Suprapubic skin (tissue), 4 donors: ENCODE measurements around the gene COLGALT1. TPM values are rescaled to one million over a fixed set of nuclear protein-coding genes. Genes with fewer than 3 reads are reported as not detected.
A peak's percentile ranks its signal among the peaks of the same experiment; 100 is the strongest.

Experiments
- DNase-seq, 2 donors: peaks; one replicate each; pipeline ENCODE4 v3.0.0-alpha.2; 2019; ENCODE audit warnings: low spot score in 2 of 2
- H3K27ac ChIP-seq: fragments of 200-600 bp; sonication (generic); one replicate; pipeline ENCODE4 v1.5.1; 2019
- H3K27me3 ChIP-seq: fragments of 200-600 bp; sonication (generic); one replicate; pipeline ENCODE4 v1.5.1; 2019
- H3K36me3 ChIP-seq: fragments of 200-600 bp; sonication (generic); one replicate; pipeline ENCODE4 v1.5.1; 2019
- H3K4me1 ChIP-seq: fragments of 200-600 bp; sonication (generic); one replicate; pipeline ENCODE4 v1.5.1; 2019
- H3K4me3 ChIP-seq: fragments of 200-600 bp; sonication (generic); one replicate; pipeline ENCODE4 v1.5.1; 2019; ENCODE audit warnings: mild to moderate bottlenecking
- H3K9me3 ChIP-seq: fragments of 200-600 bp; sonication (generic); one replicate; pipeline ENCODE4 v1.5.1; 2019
- CTCF ChIP-seq, 2 donors: fragments of 200-600 bp in 1 of 2; fragments of 450-650 bp in 1 of 2; sonication (generic) in 1 of 2; IDR thresholded peaks; one replicate each; pipeline ENCODE4 v1.5.1; 2016 to 2019; ENCODE audit warnings: antibody characterized with exemption in 2 of 2, mild to moderate bottlenecking in 1 of 2, moderate library complexity in 1 of 2
- EP300 ChIP-seq: sonication (generic); formaldehyde crosslinking; IDR thresholded peaks from one replicate; pipeline ENCODE4 v1.6.1; 2017; ENCODE audit warnings: antibody characterized with exemption
- POLR2A ChIP-seq, 2 donors: fragments of 450-650 bp; IDR thresholded peaks; one replicate each; pipeline ENCODE4 v1.6.1; 2017; ENCODE audit warnings: antibody characterized with exemption in 2 of 2, mild to moderate bottlenecking in 2 of 2, moderate library complexity in 2 of 2
- POLR2AphosphoS5 ChIP-seq, 3 donors: sonication (generic); formaldehyde crosslinking; IDR thresholded peaks; one replicate each; pipeline ENCODE4 v1.6.1; 2017; ENCODE audit warnings: antibody characterized with exemption in 3 of 3
- WGBS: methylation state at CpG from one replicate; pipeline ENCODE4 v1.1.5; 2018; 5-methylcytosine and 5-hydroxymethylcytosine counted together
- total RNA-seq, 4 donors: library from RNA; depleted of rRNA; stranded (reverse); fragments of >200 nt; gene quantifications; one replicate each; pipeline ENCODE4 v1.1.0, GENCODE V29; 2016

Gene COLGALT1
- total RNA-seq, 4 donors from 2014 or later = 52.4 to 83.8 (median 60.7) TPM

- Histone ChIP-seq H3K36me3 (no peaks in the 10 kb centered on the region), H3K4me1 (peaks cover 8% of the 10 kb centered on the region), H3K9me3 (no peaks in the 10 kb centered on the region), H3K27ac (no peak overlapping the region), H3K27me3 (peaks cover 45% of the 10 kb centered on the region), H3K4me3 (no peak overlapping the region)
- TF ChIP-seq EP300 (no peak), POLR2A (IDR thresholded peaks at IDR 0.05) (no peak), POLR2AphosphoS5 (IDR thresholded peaks at IDR 0.05) (no peak), CTCF (IDR thresholded peaks at IDR 0.05) (no peak)
- WGBS = 70% methylated on average over 7 of the region's 12 CpGs
- no peak for DNase-seq
Measured at GRCh38 chr19:17614476-17614875, 59.0 kb downstream of the COLGALT1 start.

- no peak for DNase-seq
- no peak overlapping the region for H3K27ac ChIP-seq
- H3K4me1 ChIP-seq = peaks cover 8% of the 10 kb centered on the region
- WGBS = 8% methylated on average over 15 of the region's 27 CpGs
- no peaks in the 10 kb centered on the region for H3K36me3 ChIP-seq
- H3K9me3 ChIP-seq = no peaks in the 10 kb centered on the region
- peaks cover 57% of the 10 kb centered on the region for H3K27me3 ChIP-seq
- TF ChIP-seq CTCF (IDR thresholded peaks at IDR 0.05) (no peak), POLR2A (IDR thresholded peaks at IDR 0.05) (no peak), EP300 (no peak), POLR2AphosphoS5 (IDR thresholded peaks at IDR 0.05) (no peak)
- peak overlapping the region; percentile 23 for H3K4me3 ChIP-seq
Measured at GRCh38 chr19:17615889-17616685, 60.6 kb downstream of the COLGALT1 start.

GRCh38 chr19:17616686-17616960 is 61.2 kb downstream of the COLGALT1 start:
- Histone ChIP-seq H3K36me3 (no peaks in the 10 kb centered on the region), H3K27ac (no peak overlapping the region), H3K27me3 (peaks cover 56% of the 10 kb centered on the region), H3K4me3 (peak overlapping the region; percentile 23), H3K4me1 (peaks cover 8% of the 10 kb centered on the region), H3K9me3 (peaks cover 2% of the 10 kb centered on the region)
- WGBS = 21% methylated on average over 10 of the region's 11 CpGs
- DNase-seq = no peak
- TF ChIP-seq POLR2A (IDR thresholded peaks at IDR 0.05) = no peak
- TF ChIP-seq POLR2AphosphoS5 (IDR thresholded peaks at IDR 0.05) = no peak
- no peak for TF ChIP-seq CTCF (IDR thresholded peaks at IDR 0.05)
- TF ChIP-seq EP300 = no peak

- Histone ChIP-seq H3K4me3 (peak overlapping the region; percentile 23), H3K36me3 (no peaks in the 10 kb centered on the region), H3K9me3 (peaks cover 8% of the 10 kb centered on the region), H3K27ac (no peak overlapping the region), H3K27me3 (peaks cover 54% of the 10 kb centered on the region), H3K4me1 (peaks cover 8% of the 10 kb centered on the region)
- TF ChIP-seq POLR2AphosphoS5 (IDR thresholded peaks at IDR 0.05) = no peak
- no peak for TF ChIP-seq CTCF (IDR thresholded peaks at IDR 0.05)
- TF ChIP-seq EP300 = no peak
- TF ChIP-seq POLR2A (IDR thresholded peaks at IDR 0.05) = no peak
- 64% methylated on average over 26 of the region's 28 CpGs for WGBS
- DNase-seq = no peak
Measured at GRCh38 chr19:17616961-17617806, 61.7 kb downstream of the COLGALT1 start.

- no peaks in the 10 kb centered on the region for H3K36me3 ChIP-seq
- H3K4me3 ChIP-seq = no peak overlapping the region
- H3K27ac ChIP-seq = no peak overlapping the region
- peaks cover 54% of the 10 kb centered on the region for H3K27me3 ChIP-seq
- peaks cover 8% of the 10 kb centered on the region for H3K9me3 ChIP-seq
- DNase-seq = no peak
- 89% methylated on average over 7 of the region's 7 CpGs for WGBS
- H3K4me1 ChIP-seq = peaks cover 8% of the 10 kb centered on the region
- TF ChIP-seq EP300 (no peak), POLR2A (IDR thresholded peaks at IDR 0.05) (no peak), CTCF (IDR thresholded peaks at IDR 0.05) (no peak), POLR2AphosphoS5 (IDR thresholded peaks at IDR 0.05) (no peak)
Measured at GRCh38 chr19:17617807-17618192, 62.4 kb downstream of the COLGALT1 start.
